Activated CD8-positive, alpha-beta memory T cell treated with anti-CD3 and anti-CD28 coated beads, Interleukin-2, amount 50 U/mL, for 1 hour (primary cell): ENCODE results near the gene CREB5.
"Not testable (repeated sequence)": the region's sequence is repeated elsewhere in the genome, so short reads cannot be mapped to it uniquely, and the experiment has no call there.

Source experiments
- DNase-seq: peaks from one replicate; pipeline ENCODE4 v3.0.0-alpha.2; 2020; ENCODE audit errors: extremely low read depth

Gene CREB5

GRCh38 chr7:28779954-28780353 is 367.6 kb downstream of the CREB5 start:
- no peak for DNase-seq

- DNase-seq = no peak
Observed at GRCh38 chr7:28782362-28782761, 370.0 kb downstream of the CREB5 start.

- no peak for DNase-seq
Observed at GRCh38 chr7:28784171-28784902, 372.0 kb downstream of the CREB5 start.

- no peak for DNase-seq
Observed at GRCh38 chr7:28785041-28785995, 373.0 kb downstream of the CREB5 start.

- not testable (repeated sequence) for DNase-seq
Observed at GRCh38 chr7:28786156-28786555, 373.8 kb downstream of the CREB5 start.

- no peak for DNase-seq
Observed at GRCh38 chr7:28787106-28787505, 374.8 kb downstream of the CREB5 start.

- no peak for DNase-seq
Observed at GRCh38 chr7:28790467-28790866, 378.1 kb downstream of the CREB5 start.

GRCh38 chr7:28792858-28793257 is 380.5 kb downstream of the CREB5 start:
- DNase-seq = no peak

GRCh38 chr7:28793381-28794085 is 381.2 kb downstream of the CREB5 start:
- DNase-seq = no peak

GRCh38 chr7:28798274-28798673 is 386.0 kb downstream of the CREB5 start:
- no peak for DNase-seq

GRCh38 chr7:28799619-28800018 is 387.3 kb downstream of the CREB5 start:
- DNase-seq = no peak

- DNase-seq = no peak
Observed at GRCh38 chr7:28800150-28800549, 387.8 kb downstream of the CREB5 start.

GRCh38 chr7:28802450-28802849 is 390.1 kb downstream of the CREB5 start:
- DNase-seq = no peak

GRCh38 chr7:28804157-28804556 is 391.8 kb downstream of the CREB5 start:
- no peak for DNase-seq

- DNase-seq = no peak
Observed at GRCh38 chr7:28804990-28805389, 392.7 kb downstream of the CREB5 start.

GRCh38 chr7:28806841-28807240 is 394.5 kb downstream of the CREB5 start:
- DNase-seq = no peak

GRCh38 chr7:28807396-28807994 is 395.2 kb downstream of the CREB5 start:
- DNase-seq = no peak

GRCh38 chr7:28808796-28809533 is 396.6 kb downstream of the CREB5 start:
- no peak for DNase-seq

- DNase-seq = no peak
Observed at GRCh38 chr7:28811008-28811407, 398.7 kb downstream of the CREB5 start.

- DNase-seq = no peak
Observed at GRCh38 chr7:28811701-28812430, 399.5 kb downstream of the CREB5 start.
